ENCODE data around the gene MFNG.

- TF ChIP-seq, protein P1, sequence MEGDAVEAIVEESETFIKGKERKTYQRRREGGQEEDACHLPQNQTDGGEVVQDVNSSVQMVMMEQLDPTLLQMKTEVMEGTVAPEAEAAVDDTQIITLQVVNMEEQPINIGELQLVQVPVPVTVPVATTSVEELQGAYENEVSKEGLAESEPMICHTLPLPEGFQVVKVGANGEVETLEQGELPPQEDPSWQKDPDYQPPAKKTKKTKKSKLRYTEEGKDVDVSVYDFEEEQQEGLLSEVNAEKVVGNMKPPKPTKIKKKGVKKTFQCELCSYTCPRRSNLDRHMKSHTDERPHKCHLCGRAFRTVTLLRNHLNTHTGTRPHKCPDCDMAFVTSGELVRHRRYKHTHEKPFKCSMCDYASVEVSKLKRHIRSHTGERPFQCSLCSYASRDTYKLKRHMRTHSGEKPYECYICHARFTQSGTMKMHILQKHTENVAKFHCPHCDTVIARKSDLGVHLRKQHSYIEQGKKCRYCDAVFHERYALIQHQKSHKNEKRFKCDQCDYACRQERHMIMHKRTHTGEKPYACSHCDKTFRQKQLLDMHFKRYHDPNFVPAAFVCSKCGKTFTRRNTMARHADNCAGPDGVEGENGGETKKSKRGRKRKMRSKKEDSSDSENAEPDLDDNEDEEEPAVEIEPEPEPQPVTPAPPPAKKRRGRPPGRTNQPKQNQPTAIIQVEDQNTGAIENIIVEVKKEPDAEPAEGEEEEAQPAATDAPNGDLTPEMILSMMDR (IDR thresholded peaks at IDR 0.05) = no peak
- no peak for TF ChIP-seq ZFX (IDR thresholded peaks at IDR 0.05; ENCODE audit: borderline replicate concordance)
Observed at GRCh38 chr22:37502342-37503182, 16.4 kb upstream of the MFNG start.

Measured in 22Rv1 (cell line).